Loucy (cell line): Measurements from ENCODE around the gene TNFSF13.

ENCODE experiments used
- H2AFZ ChIP-seq: fragments of 200-600 bp; sonication (generic); 2 replicates; pipeline ENCODE4 v1.6.0; 2016; ENCODE audit warnings: antibody characterized with exemption, mild to moderate bottlenecking, low read length, moderate library complexity
- H3F3A ChIP-seq: fragments of 200-600 bp; 2 replicates; pipeline ENCODE4 v1.6.0; 2016; ENCODE audit warnings: antibody characterized with exemption, low read depth, mild to moderate bottlenecking
- H3K27me3 ChIP-seq: fragments of 200-600 bp; sonication (generic); 2 replicates; pipeline ENCODE4 v1.6.1; 2014; ENCODE audit warnings: low read length, mild to moderate bottlenecking; ENCODE audit not compliant: insufficient read depth, poor library complexity, severe bottlenecking
- H3K36me3 ChIP-seq: fragments of 200-600 bp; sonication (generic); 2 replicates; pipeline ENCODE4 v1.6.1; 2016; ENCODE audit warnings: low read length; ENCODE audit not compliant: insufficient read depth
- H3K4me1 ChIP-seq: fragments of 200-600 bp; sonication (generic); 2 replicates; pipeline ENCODE4 v1.5.1; 2014; ENCODE audit warnings: low read length, mild to moderate bottlenecking; ENCODE audit not compliant: insufficient read depth, poor library complexity, severe bottlenecking
- H3K4me2 ChIP-seq: fragments of 200-600 bp; sonication (generic); 2 replicates; pipeline ENCODE4 v1.6.0; 2014; ENCODE audit warnings: antibody characterized with exemption, low read length, low read depth, mild to moderate bottlenecking; ENCODE audit not compliant: poor library complexity, severe bottlenecking
- H3K4me3 ChIP-seq: fragments of 200-600 bp; sonication (generic); 2 replicates; pipeline ENCODE4 v1.5.1; 2014; ENCODE audit warnings: low read length, mild to moderate bottlenecking, mixed read lengths; ENCODE audit not compliant: poor library complexity, severe bottlenecking
- H3K79me2 ChIP-seq: fragments of 200-600 bp; sonication (generic); 2 replicates; pipeline ENCODE4 v1.6.1; 2014; ENCODE audit warnings: low read length; ENCODE audit not compliant: insufficient read depth
- H3K9ac ChIP-seq: fragments of 200-600 bp; sonication (generic); 2 replicates; pipeline ENCODE4 v1.6.0; 2014; ENCODE audit warnings: mild to moderate bottlenecking, low read depth, low read length, moderate library complexity; ENCODE audit not compliant: poor library complexity, severe bottlenecking
- H3K9me2 ChIP-seq: fragments of 200-600 bp; sonication (generic); replicated peaks from 2 replicates; pipeline ENCODE4 v1.6.1; 2016; ENCODE audit warnings: low read depth, low read length, mixed read lengths
- H3K9me3 ChIP-seq: fragments of 200-600 bp; sonication (generic); 2 replicates; pipeline ENCODE4 v1.6.1; 2014; ENCODE audit warnings: mild to moderate bottlenecking, antibody characterized with exemption, low read length, low read depth; ENCODE audit not compliant: insufficient read depth
- H4K20me1 ChIP-seq: fragments of 200-600 bp; sonication (generic); 2 replicates; pipeline ENCODE4 v1.6.0; 2014; ENCODE audit warnings: antibody characterized with exemption, low read length, mild to moderate bottlenecking; ENCODE audit not compliant: insufficient read depth, poor library complexity, severe bottlenecking
- CTCF ChIP-seq: fragments of 200-600 bp; sonication (generic); conservative IDR thresholded peaks from 2 replicates; pipeline ENCODE4 v1.5.1; 2014; ENCODE audit warnings: mild to moderate bottlenecking, antibody characterized with exemption, low read length
- EZH2phosphoT487 ChIP-seq: fragments of 200-600 bp; IDR thresholded peaks from 2 replicates; pipeline ENCODE4 v1.6.1; 2018; ENCODE audit warnings: antibody characterized with exemption, mild to moderate bottlenecking, moderate library complexity, borderline replicate concordance

Gene TNFSF13

GRCh38 chr17:7563115-7563869 lies 4.7 kb downstream of the TNFSF13 start:
- H3K36me3 ChIP-seq: peaks cover 14% of the 10 kb centered on the region; the same call in 1 of the 2 replicates
- H2AFZ ChIP-seq: no peak overlapping the region
- H3K4me1 ChIP-seq: peaks cover 12% of the 10 kb centered on the region
- H3K4me3 ChIP-seq: peak overlapping the region; percentile 82
- TF ChIP-seq EZH2phosphoT487 (no peak), CTCF (no peak)
- H3K27me3 ChIP-seq: no peaks in the 10 kb centered on the region
- peak overlapping the region; percentile 89 for H3K9ac ChIP-seq
- H4K20me1 ChIP-seq: peaks cover 12% of the 10 kb centered on the region
- H3K4me2 ChIP-seq: peak overlapping the region; percentile 97
- H3K9me2 ChIP-seq: no peaks in the 10 kb centered on the region
- H3K9me3 ChIP-seq: no peaks in the 10 kb centered on the region
- peaks cover 51% of the 10 kb centered on the region for H3K79me2 ChIP-seq
- H3F3A ChIP-seq: 0 out of 2 replicates have a peak, but pooled peaks cover 4% of the 10 kb centered on the region

GRCh38 chr17:7569571-7569970 lies 11.0 kb downstream of the TNFSF13 start:
- Histone ChIP-seq H3F3A (no peaks in the 10 kb centered on the region), H3K27me3 (peaks cover 7% of the 10 kb centered on the region), H3K4me3 (no peak overlapping the region), H4K20me1 (peaks cover 19% of the 10 kb centered on the region), H3K79me2 (peaks cover 63% of the 10 kb centered on the region), H3K36me3 (peaks cover 38% of the 10 kb centered on the region), H3K4me2 (no peak overlapping the region), H3K9me2 (no peaks in the 10 kb centered on the region), H2AFZ (no peak overlapping the region), H3K4me1 (peaks cover 11% of the 10 kb centered on the region), H3K9me3 (no peaks in the 10 kb centered on the region), H3K9ac (no peak overlapping the region)
- TF ChIP-seq CTCF: no peak
- no peak for TF ChIP-seq EZH2phosphoT487

GRCh38 chr17:7570351-7570750 lies 11.8 kb downstream of the TNFSF13 start:
- Histone ChIP-seq H2AFZ (no peak overlapping the region), H3K4me2 (no peak overlapping the region), H3K36me3 (peaks cover 38% of the 10 kb centered on the region), H3K27me3 (peaks cover 7% of the 10 kb centered on the region), H3K9me3 (no peaks in the 10 kb centered on the region), H3K4me3 (no peak overlapping the region), H3K9ac (no peak overlapping the region), H3F3A (no peaks in the 10 kb centered on the region), H3K9me2 (no peaks in the 10 kb centered on the region), H3K79me2 (peaks cover 63% of the 10 kb centered on the region), H4K20me1 (peaks cover 25% of the 10 kb centered on the region), H3K4me1 (peaks cover 19% of the 10 kb centered on the region)
- TF ChIP-seq CTCF (no peak), EZH2phosphoT487 (no peak)
